ENCODE results near the gene NCKAP1.

NCKAP1 gene

DNA sequence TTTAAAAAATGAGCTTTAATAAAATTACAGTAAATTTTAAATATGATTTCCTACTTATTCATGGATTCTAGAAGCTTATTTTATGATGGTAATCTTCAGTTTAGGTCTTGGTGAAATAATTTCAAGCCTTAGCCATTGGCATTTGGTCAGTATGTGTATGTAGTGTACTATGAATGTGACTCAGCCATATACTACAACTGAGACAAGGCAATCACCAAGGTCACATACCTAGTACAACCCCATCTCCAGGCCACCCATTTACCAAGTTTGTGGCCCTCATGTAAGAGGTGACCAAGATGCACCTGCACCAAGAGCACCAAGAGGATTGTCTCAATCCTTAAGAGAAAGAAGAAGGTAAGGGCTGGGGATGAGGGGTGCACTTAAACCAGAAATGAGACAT, 117.0 kb downstream of the NCKAP1 start:
- TF ChIP-seq, protein P1, sequence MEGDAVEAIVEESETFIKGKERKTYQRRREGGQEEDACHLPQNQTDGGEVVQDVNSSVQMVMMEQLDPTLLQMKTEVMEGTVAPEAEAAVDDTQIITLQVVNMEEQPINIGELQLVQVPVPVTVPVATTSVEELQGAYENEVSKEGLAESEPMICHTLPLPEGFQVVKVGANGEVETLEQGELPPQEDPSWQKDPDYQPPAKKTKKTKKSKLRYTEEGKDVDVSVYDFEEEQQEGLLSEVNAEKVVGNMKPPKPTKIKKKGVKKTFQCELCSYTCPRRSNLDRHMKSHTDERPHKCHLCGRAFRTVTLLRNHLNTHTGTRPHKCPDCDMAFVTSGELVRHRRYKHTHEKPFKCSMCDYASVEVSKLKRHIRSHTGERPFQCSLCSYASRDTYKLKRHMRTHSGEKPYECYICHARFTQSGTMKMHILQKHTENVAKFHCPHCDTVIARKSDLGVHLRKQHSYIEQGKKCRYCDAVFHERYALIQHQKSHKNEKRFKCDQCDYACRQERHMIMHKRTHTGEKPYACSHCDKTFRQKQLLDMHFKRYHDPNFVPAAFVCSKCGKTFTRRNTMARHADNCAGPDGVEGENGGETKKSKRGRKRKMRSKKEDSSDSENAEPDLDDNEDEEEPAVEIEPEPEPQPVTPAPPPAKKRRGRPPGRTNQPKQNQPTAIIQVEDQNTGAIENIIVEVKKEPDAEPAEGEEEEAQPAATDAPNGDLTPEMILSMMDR (IDR thresholded peaks at IDR 0.05): no peak
- Histone ChIP-seq H3K27ac (no peak overlapping the region), H3K27me3 (no peaks in the 10 kb centered on the region), H3K36me3 (no peaks in the 10 kb centered on the region), H3K9me3 (no peaks in the 10 kb centered on the region), H3K4me3 (ENCODE audit: low read depth in 1 of 2, low read length in 1 of 2) (no peak overlapping the region), H3K4me1 (ENCODE audit: control insufficient read depth in 1 of 2, insufficient read depth in 1 of 2, low read depth in 1 of 2, low read length in 1 of 2) (no peaks in the 10 kb centered on the region)

DNA sequence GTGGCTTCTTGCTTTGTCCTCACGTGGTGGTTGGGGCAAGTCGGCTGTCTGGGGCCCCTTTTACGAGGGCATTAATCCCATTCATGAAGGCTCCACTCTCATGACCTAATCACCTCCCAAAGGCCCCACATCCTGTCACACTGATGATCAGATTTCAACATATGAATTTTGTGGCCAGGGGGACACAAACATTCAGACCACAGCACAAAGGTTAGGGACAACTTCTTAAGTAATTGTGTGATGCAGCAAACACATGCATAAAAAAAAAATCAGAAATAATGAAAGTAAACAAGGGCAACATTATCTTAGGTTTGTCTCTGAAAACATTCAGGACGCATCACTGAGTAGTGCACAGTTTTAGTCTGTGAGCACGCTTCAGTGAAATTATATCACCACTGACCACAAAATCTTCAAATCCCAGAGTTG, 117.6 kb downstream of the NCKAP1 start:
- no peak overlapping the region for H3K4me3 ChIP-seq (ENCODE audit: low read depth in 1 of 2, low read length in 1 of 2)
- no peaks in the 10 kb centered on the region for H3K9me3 ChIP-seq
- H3K27ac ChIP-seq: no peak overlapping the region
- no peaks in the 10 kb centered on the region for H3K27me3 ChIP-seq
- H3K4me1 ChIP-seq (ENCODE audit: control insufficient read depth in 1 of 2, insufficient read depth in 1 of 2, low read depth in 1 of 2, low read length in 1 of 2): no peaks in the 10 kb centered on the region
- TF ChIP-seq, protein P1 (IDR thresholded peaks at IDR 0.05): no peak
- H3K36me3 ChIP-seq: no peaks in the 10 kb centered on the region

DNA sequence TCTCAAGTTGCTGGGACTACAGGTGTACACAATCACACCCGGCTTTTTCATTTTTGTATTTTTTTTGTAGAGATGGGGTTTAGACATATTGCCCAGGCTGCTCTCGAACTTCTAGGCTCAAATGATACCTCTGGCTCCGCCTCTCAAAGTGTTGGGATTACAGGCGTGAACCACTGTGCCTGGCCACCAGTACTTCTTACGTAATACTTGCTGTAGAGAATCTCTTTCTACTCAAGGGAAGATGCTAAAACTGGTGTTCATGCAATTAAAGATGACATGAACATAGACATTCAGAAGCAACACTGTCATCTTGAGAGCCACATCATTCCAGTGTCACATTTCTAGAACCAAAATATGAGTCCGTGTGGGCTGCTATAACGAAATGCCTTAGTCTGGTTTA, 118.2 kb downstream of the NCKAP1 start:
- TF ChIP-seq, protein P1 (IDR thresholded peaks at IDR 0.05): no peak
- no peak overlapping the region for H3K4me3 ChIP-seq (ENCODE audit: low read depth in 1 of 2, low read length in 1 of 2)
- no peaks in the 10 kb centered on the region for H3K36me3 ChIP-seq
- no peaks in the 10 kb centered on the region for H3K27me3 ChIP-seq
- no peak overlapping the region for H3K27ac ChIP-seq
- H3K9me3 ChIP-seq: no peaks in the 10 kb centered on the region
- no peaks in the 10 kb centered on the region for H3K4me1 ChIP-seq (ENCODE audit: control insufficient read depth in 1 of 2, insufficient read depth in 1 of 2, low read depth in 1 of 2, low read length in 1 of 2)

DNA sequence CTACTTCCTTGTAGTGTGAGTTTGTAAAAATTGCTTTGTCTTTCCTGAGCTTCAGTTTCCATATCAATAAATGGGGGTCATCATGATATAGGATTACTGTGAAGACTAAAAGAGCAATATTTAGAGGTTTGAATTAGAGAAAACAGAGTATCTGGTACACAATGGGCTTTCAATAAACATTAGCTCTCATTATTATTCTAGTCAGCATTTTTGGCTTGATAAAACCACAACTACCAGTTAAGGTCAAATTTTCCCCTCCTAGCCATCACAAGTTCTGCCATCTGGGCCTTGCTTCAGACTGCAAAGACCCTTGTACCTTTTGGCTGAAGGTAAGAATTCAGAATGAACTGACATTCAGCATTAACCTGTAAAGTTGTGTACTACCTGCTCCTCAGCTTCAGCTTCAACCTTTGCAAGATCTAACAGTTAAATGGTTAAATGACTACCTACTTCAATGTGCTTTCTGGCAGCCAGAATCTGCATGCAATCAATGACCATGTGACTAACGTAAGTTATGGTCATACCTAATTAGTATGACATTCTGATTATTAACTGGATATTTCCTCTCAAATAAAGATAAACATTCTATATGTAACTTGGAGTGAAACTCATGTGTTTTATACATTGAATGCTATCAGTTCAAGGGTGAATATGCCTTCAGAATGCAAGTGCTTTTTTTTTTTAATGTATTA, 119.2 kb downstream of the NCKAP1 start:
- Histone ChIP-seq H3K36me3 (no peaks in the 10 kb centered on the region), H3K4me1 (ENCODE audit: control insufficient read depth in 1 of 2, insufficient read depth in 1 of 2, low read depth in 1 of 2, low read length in 1 of 2) (no peaks in the 10 kb centered on the region), H3K27ac (no peak overlapping the region), H3K9me3 (no peaks in the 10 kb centered on the region), H3K27me3 (no peaks in the 10 kb centered on the region), H3K4me3 (ENCODE audit: low read depth in 1 of 2, low read length in 1 of 2) (no peak overlapping the region)
- TF ChIP-seq, protein P1 (IDR thresholded peaks at IDR 0.05): no peak

DNA sequence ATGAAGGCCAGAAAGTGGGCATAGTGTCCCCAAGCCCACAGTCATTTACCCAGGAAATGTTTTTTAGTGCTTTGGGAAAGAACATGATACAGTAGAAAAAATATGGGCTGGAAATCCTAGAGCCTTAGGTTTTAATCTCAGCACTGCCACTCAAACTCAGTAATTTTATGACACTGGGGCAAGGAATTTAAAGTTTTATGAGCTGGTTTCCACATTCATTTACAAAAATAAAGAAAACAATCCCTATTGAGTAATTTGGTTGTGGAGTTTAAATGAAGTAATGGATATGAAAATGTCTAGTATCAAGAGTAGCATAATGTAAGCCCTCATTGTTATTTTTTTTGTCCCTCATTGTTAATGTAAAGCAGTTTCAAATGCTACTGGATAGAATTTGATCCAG, 120.3 kb downstream of the NCKAP1 start:
- Histone ChIP-seq H3K4me1 (ENCODE audit: control insufficient read depth in 1 of 2, insufficient read depth in 1 of 2, low read depth in 1 of 2, low read length in 1 of 2) (no peaks in the 10 kb centered on the region), H3K27ac (no peak overlapping the region), H3K4me3 (ENCODE audit: low read depth in 1 of 2, low read length in 1 of 2) (no peak overlapping the region), H3K27me3 (no peaks in the 10 kb centered on the region), H3K9me3 (no peaks in the 10 kb centered on the region), H3K36me3 (no peaks in the 10 kb centered on the region)
- TF ChIP-seq, protein P1 (IDR thresholded peaks at IDR 0.05): no peak

Data from neutrophil (primary cell).